Right renal cortex interstitium (tissue), 3 donors: ENCODE data around the gene GRAMD4. TPM values are rescaled to one million over a fixed set of nuclear protein-coding genes. Genes with fewer than 3 reads are reported as not detected.

Experiments
- DNase-seq, 3 donors: peaks; one replicate each; pipeline ENCODE4 v3.0.0-alpha.2; 2013; ENCODE audit warnings: low read depth in 3 of 3, low spot score in 2 of 3
- polyA plus RNA-seq, 3 donors: library from polyadenylated mRNA; unstranded; fragments of 120-200 nt; gene quantifications; one replicate each; pipeline ENCODE4 v1.2.1, GENCODE V29; 2013; ENCODE audit not compliant: insufficient read length in 3 of 3

Gene GRAMD4
- polyA plus RNA-seq, 3 donors = 18.5 to 20.0 (median 19.0) TPM

- no peak for DNase-seq
These were observed 62.0 kb downstream of the GRAMD4 start for GRCh38 chr22:46682011-46682731.

- no peak for DNase-seq
These were observed 64.5 kb downstream of the GRAMD4 start for GRCh38 chr22:46684706-46685105.

GRCh38 chr22:46686221-46687047, 66.2 kb downstream of the GRAMD4 start:
- no peak for DNase-seq

GRCh38 chr22:46687048-46687444, 66.9 kb downstream of the GRAMD4 start:
- no peak for DNase-seq

GRCh38 chr22:46687460-46687859, 67.3 kb downstream of the GRAMD4 start:
- no peak for DNase-seq

- no peak for DNase-seq
These were observed 68.8 kb downstream of the GRAMD4 start for GRCh38 chr22:46688949-46689348.

GRCh38 chr22:46690146-46690545, 70.0 kb downstream of the GRAMD4 start:
- DNase-seq = no peak

- no peak for DNase-seq
These were observed 71.4 kb downstream of the GRAMD4 start for GRCh38 chr22:46691571-46691970.

- no peak for DNase-seq
These were observed 73.6 kb downstream of the GRAMD4 start for GRCh38 chr22:46693634-46694415.

- no peak for DNase-seq
These were observed 74.4 kb downstream of the GRAMD4 start for GRCh38 chr22:46694416-46695170.

- no peak for DNase-seq
These were observed 75.4 kb downstream of the GRAMD4 start for GRCh38 chr22:46695346-46696228.

GRCh38 chr22:46696229-46696518, 76.0 kb downstream of the GRAMD4 start:
- DNase-seq = no peak

- no peak for DNase-seq
These were observed 76.4 kb downstream of the GRAMD4 start for GRCh38 chr22:46696614-46697013.

- no peak for DNase-seq
These were observed 77.8 kb downstream of the GRAMD4 start for GRCh38 chr22:46697811-46698515.

GRCh38 chr22:46699091-46699490, 78.9 kb downstream of the GRAMD4 start:
- DNase-seq = no peak

- no peak for DNase-seq
These were observed 81.1 kb downstream of the GRAMD4 start for GRCh38 chr22:46701262-46701661.

GRCh38 chr22:46703171-46703995, 83.2 kb downstream of the GRAMD4 start:
- no peak for DNase-seq

- DNase-seq = no peak
These were observed 83.8 kb downstream of the GRAMD4 start for GRCh38 chr22:46703996-46704370.
